Measurements from ENCODE around the gene GPR84. TPM values are rescaled to one million over a fixed set of nuclear protein-coding genes. Genes with fewer than 3 reads are reported as not detected.
A peak's percentile ranks its signal among the peaks of the same experiment; 100 is the strongest.

Gene GPR84
- total and polyA plus RNA-seq, 2 donors (not counting 3 experiments of a cell fraction or from before 2014, with no cell fraction given) = not detected

DNA sequence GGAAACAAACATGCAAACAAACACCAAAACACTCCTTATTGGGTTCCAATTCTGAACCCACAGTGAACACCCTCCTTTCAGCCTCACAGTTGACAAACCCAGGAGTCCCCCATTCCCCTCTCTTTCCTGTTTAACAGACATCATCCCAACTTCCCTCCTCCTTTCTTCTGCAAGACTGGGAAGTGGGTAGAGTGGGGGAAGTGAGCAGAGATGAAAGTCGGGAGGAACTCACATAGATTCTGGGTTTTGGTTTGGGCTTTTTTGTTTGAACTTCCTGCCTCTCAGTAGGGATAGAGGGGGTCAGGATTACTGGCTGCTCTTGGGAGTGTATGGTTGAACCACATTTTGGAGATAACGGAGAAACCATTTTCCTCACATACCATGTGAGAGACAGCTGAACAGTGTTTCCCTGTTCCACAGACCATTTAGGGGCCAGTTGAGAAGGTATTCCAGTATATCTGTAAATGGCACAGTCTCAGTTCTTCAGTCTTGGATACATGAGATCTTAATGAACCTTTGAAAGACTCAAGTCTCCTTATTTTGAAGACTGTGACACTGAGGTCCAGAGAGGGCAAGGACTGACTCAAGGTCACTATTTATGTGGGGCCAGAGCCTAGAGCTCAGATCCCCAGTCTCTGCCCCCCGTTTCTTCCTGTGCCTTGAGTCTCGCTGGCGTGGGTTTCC is 3.9 kb upstream of the GPR84 start:
- Histone ChIP-seq H2AFZ (ENCODE audit: low read depth, low read length) (peak overlapping the region; percentile 59), H3K9me1 (replicated peaks; ENCODE audit: control insufficient read depth, extremely low read depth, insufficient read depth, low read length) (no peaks in the 10 kb centered on the region), H4K20me1 (replicated peaks; ENCODE audit: control insufficient read depth, extremely low read depth, insufficient read depth, low read length) (no peaks in the 10 kb centered on the region), H3K4me2 (ENCODE audit: insufficient read depth, low read length) (peak overlapping the region; percentile 68), H3K9me3 (replicated peaks; ENCODE audit: control insufficient read depth, insufficient read depth, low read length) (no peaks in the 10 kb centered on the region), H3K27ac (ENCODE audit: insufficient read depth, low read depth, low read length) (no peak overlapping the region), H3K36me3 (ENCODE audit: control insufficient read depth in 2 of 2, extremely low read depth in 1 of 2, insufficient read depth in 2 of 2, low read length in 2 of 2) (no peaks in the 10 kb centered on the region), H3K79me2 (ENCODE audit: control insufficient read depth, insufficient read depth, low read length) (no peaks in the 10 kb centered on the region), H3K27me3 (ENCODE audit: control insufficient read depth in 2 of 2, insufficient read depth in 2 of 2, low read length in 2 of 2) (no peaks in the 10 kb centered on the region), H3K4me3 (replicated peaks in 1 of 3; ENCODE audit: insufficient read depth in 1 of 3, low read depth in 1 of 3, low read length in 3 of 3) (no peak overlapping the region), H3K9ac (replicated peaks; ENCODE audit: extremely low read depth, insufficient read depth, low read length) (no peak overlapping the region), H3K4me1 (ENCODE audit: control insufficient read depth, extremely low read depth, insufficient read depth, low read length) (peaks cover 33% of the 10 kb centered on the region)
- ChIA-PET CTCF (interaction anchor here (0.9 to 1.8 kb wide), 24 partner anchors 9 to 167 kb away, joined by 3 to 34 read pairs (median 4); partner anchors contain the start of gene COPZ1), POLR2A (interaction anchor here (1.0 to 1.1 kb wide), 2 partner anchors 81 to 88 kb away, joined by 4 read pairs; partner anchors contain the start of genes CBX5 and HNRNPA1)
- FAIRE-seq (no peak), DNase-seq (ENCODE audit: low read depth, low spot score) (no peak)
- no TSS peak for BruUV-seq (replicated peaks)
- dilution Hi-C loops (cut with MboI; ENCODE audit: extremely low pct_ligation_motif_present, low sequenced_read_pairs) = no loop called here
- TF ChIP-seq GATA2 (IDR thresholded peaks at IDR 0.05; ENCODE audit: insufficient read depth, insufficient read length, low read depth, low read length) (no peak), EZH2 (IDR thresholded peaks at IDR 0.05; ENCODE audit: borderline replicate concordance, low read depth, low read length, severe bottlenecking) (peak; percentile 32)
- intact Hi-C loops (cut with micrococcal nuclease) = loop anchor here (1.0 to 10.0 kb wide), 4 partner anchors 73 to 363 kb away; partner anchors contain the start of genes HOXC8 and HOXC9

DNA sequence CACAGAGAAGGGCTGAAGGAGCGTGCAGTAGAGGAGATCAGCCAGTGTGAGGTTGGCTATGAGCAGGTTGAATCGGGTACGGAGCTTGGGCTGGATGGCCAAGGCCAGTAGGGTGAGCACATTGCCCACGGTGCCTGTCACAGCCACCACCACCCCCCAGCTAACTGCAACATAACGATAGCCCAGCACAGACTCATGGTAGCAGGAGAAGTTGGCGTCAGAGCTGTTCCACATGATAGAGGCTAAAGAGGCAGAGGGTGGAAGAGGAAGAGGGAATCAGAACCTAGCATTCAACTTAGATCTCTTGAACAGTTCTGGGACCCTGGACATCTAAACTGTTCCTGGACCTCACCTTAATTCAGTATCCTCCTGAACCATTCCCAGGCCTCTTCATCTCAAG is 668 bp downstream of the GPR84 start:
- ChIA-PET CTCF (interaction anchor here (1.4 to 1.6 kb wide), 2 partner anchors 70 to 149 kb away, joined by 3 to 5 read pairs; no protein-coding TSS in a partner anchor), POLR2A (no interaction called here)
- FAIRE-seq (no peak), DNase-seq (ENCODE audit: low read depth, low spot score) (no peak)
- Histone ChIP-seq H3K9ac (replicated peaks; ENCODE audit: extremely low read depth, insufficient read depth, low read length) (no peak overlapping the region), H3K79me2 (ENCODE audit: control insufficient read depth, insufficient read depth, low read length) (no peaks in the 10 kb centered on the region), H3K4me3 (replicated peaks in 1 of 3; ENCODE audit: insufficient read depth in 1 of 3, low read depth in 1 of 3, low read length in 3 of 3) (no peak overlapping the region), H3K4me1 (ENCODE audit: control insufficient read depth, extremely low read depth, insufficient read depth, low read length) (peaks cover 26% of the 10 kb centered on the region), H2AFZ (ENCODE audit: low read depth, low read length) (no peak overlapping the region), H3K9me1 (replicated peaks; ENCODE audit: control insufficient read depth, extremely low read depth, insufficient read depth, low read length) (no peaks in the 10 kb centered on the region), H4K20me1 (replicated peaks; ENCODE audit: control insufficient read depth, extremely low read depth, insufficient read depth, low read length) (no peaks in the 10 kb centered on the region), H3K9me3 (replicated peaks; ENCODE audit: control insufficient read depth, insufficient read depth, low read length) (no peaks in the 10 kb centered on the region), H3K27me3 (ENCODE audit: control insufficient read depth in 2 of 2, insufficient read depth in 2 of 2, low read length in 2 of 2) (no peaks in the 10 kb centered on the region), H3K36me3 (ENCODE audit: control insufficient read depth in 2 of 2, extremely low read depth in 1 of 2, insufficient read depth in 2 of 2, low read length in 2 of 2) (no peaks in the 10 kb centered on the region), H3K27ac (ENCODE audit: insufficient read depth, low read depth, low read length) (no peak overlapping the region), H3K4me2 (ENCODE audit: insufficient read depth, low read length) (no peak overlapping the region)
- BruUV-seq (replicated peaks) = no TSS peak
- intact Hi-C loops (cut with micrococcal nuclease) = loop anchor here (10.0 kb wide), 1 partner anchor 359 kb away; the partner anchor contains the start of genes HOXC8 and HOXC9
- TF ChIP-seq, protein P1, sequence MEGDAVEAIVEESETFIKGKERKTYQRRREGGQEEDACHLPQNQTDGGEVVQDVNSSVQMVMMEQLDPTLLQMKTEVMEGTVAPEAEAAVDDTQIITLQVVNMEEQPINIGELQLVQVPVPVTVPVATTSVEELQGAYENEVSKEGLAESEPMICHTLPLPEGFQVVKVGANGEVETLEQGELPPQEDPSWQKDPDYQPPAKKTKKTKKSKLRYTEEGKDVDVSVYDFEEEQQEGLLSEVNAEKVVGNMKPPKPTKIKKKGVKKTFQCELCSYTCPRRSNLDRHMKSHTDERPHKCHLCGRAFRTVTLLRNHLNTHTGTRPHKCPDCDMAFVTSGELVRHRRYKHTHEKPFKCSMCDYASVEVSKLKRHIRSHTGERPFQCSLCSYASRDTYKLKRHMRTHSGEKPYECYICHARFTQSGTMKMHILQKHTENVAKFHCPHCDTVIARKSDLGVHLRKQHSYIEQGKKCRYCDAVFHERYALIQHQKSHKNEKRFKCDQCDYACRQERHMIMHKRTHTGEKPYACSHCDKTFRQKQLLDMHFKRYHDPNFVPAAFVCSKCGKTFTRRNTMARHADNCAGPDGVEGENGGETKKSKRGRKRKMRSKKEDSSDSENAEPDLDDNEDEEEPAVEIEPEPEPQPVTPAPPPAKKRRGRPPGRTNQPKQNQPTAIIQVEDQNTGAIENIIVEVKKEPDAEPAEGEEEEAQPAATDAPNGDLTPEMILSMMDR (IDR thresholded peaks at IDR 0.05; ENCODE audit: extremely low read depth in 1 of 2, insufficient read depth in 1 of 2, low read depth in 1 of 2, low read length in 2 of 2) = no peak
- TF ChIP-seq POLR2AphosphoS5 (IDR thresholded peaks at IDR 0.05; ENCODE audit: insufficient read depth, low read depth, low read length) = no peak
- TF ChIP-seq FOS (IDR thresholded peaks at IDR 0.05; ENCODE audit: borderline replicate concordance, insufficient read depth, low read length) = no peak
- TF ChIP-seq, protein P2, sequence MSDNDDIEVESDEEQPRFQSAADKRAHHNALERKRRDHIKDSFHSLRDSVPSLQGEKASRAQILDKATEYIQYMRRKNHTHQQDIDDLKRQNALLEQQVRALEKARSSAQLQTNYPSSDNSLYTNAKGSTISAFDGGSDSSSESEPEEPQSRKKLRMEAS (IDR thresholded peaks at IDR 0.05; ENCODE audit: insufficient read depth, insufficient read length) = no peak
- TF ChIP-seq MYC (IDR thresholded peaks at IDR 0.05; ENCODE audit: low read depth, low read length) = no peak
- no peak for TF ChIP-seq POLR2A (IDR thresholded peaks at IDR 0.05; ENCODE audit: low read depth, low read length)
- TF ChIP-seq JUN (IDR thresholded peaks at IDR 0.05; ENCODE audit: borderline replicate concordance, insufficient read depth, insufficient read length, low read depth) = no peak
- no peak for TF ChIP-seq EZH2 (IDR thresholded peaks at IDR 0.05; ENCODE audit: borderline replicate concordance, low read depth, low read length, severe bottlenecking)
- no peak for TF ChIP-seq GATA2 (IDR thresholded peaks at IDR 0.05; ENCODE audit: insufficient read depth, insufficient read length, low read depth, low read length)
- dilution Hi-C loops (cut with MboI; ENCODE audit: extremely low pct_ligation_motif_present, low sequenced_read_pairs) = no loop called here

Measured in endothelial cell of umbilical vein (primary cell).